ENCODE data around the gene POC1A. TPM values are rescaled to one million over a fixed set of nuclear protein-coding genes. Genes with fewer than 3 reads are reported as not detected.

The POC1A gene
- total RNA-seq, 1 experiment from 2014 or later: 29.0 TPM

DNA sequence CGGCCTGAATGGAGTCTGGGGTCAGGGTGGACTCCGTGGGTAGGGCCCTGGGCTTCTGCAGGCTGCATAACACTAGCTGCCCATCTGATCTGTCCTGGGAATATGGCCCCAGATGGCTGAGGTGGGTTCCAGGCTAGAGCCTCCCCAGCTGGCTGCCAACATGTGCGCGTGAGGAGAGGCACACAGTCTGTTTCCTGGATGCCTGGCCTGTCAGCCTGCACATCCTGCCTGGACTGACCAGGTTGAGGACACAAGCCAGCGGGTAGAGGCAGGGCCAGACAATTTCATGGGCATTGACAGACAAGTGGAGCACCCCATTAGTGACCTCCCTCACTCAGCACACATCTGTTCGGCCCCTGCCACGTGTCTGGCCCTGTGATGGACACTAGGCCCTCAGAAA lies 128.8 kb downstream of the POC1A start:
- Histone ChIP-seq H3K79me1 (ENCODE audit: insufficient read depth, low read depth, low read length, poor library complexity, severe bottlenecking) (no peaks in the 10 kb centered on the region), H3K79me2 (ENCODE audit: insufficient read depth, low read length) (no peaks in the 10 kb centered on the region), H4K91ac (ENCODE audit: insufficient read length, low read depth, low read length) (no peak overlapping the region), H2BK5ac (ENCODE audit: insufficient read length, low read length) (no peak overlapping the region), H4K20me1 (ENCODE audit: control insufficient read depth, insufficient read depth, insufficient read length) (peaks cover 5% of the 10 kb centered on the region), H3K4me2 (ENCODE audit: insufficient read depth, insufficient read length, low read length) (no peak overlapping the region), H3K4me1 (ENCODE audit: insufficient read depth, low read length) (peaks cover 4% of the 10 kb centered on the region; the same call in 1 of the 2 replicates), H3K23me2 (ENCODE audit: insufficient read length, low read depth, low read length, poor library complexity, severe bottlenecking) (no peaks in the 10 kb centered on the region), H3K9ac (ENCODE audit: extremely low read depth, insufficient read length, low read length) (no peak overlapping the region), H2BK20ac (ENCODE audit: low read depth, low read length, poor library complexity, severe bottlenecking) (no peak overlapping the region), H3K27ac (ENCODE audit: insufficient read length, low read depth, low read length) (no peak overlapping the region), H3K56ac (ENCODE audit: insufficient read length, low read depth, low read length) (no peak overlapping the region), H3K18ac (ENCODE audit: insufficient read length, low read depth, low read length) (no peak overlapping the region), H3T11ph (ENCODE audit: low read length) (no peak overlapping the region), H2AK5ac (ENCODE audit: insufficient read length, low read length) (no peak overlapping the region), H4K8ac (replicated peaks; ENCODE audit: insufficient read length, low read depth, low read length) (no peak overlapping the region), H2BK120ac (ENCODE audit: low read depth, low read length, poor library complexity, severe bottlenecking) (no peak overlapping the region), H2AFZ (ENCODE audit: low read length) (no peak overlapping the region), H3K27me3 (ENCODE audit: insufficient read depth, low read length) (no peaks in the 10 kb centered on the region), H2BK12ac (ENCODE audit: insufficient read length, low read depth, low read length) (no peak overlapping the region), H2BK15ac (ENCODE audit: low read depth, low read length) (no peak overlapping the region), H4K5ac (ENCODE audit: insufficient read length, low read depth, low read length) (no peak overlapping the region), H3K4ac (ENCODE audit: low read depth, low read length) (no peak overlapping the region), H3K23ac (ENCODE audit: insufficient read length, low read depth, low read length) (no peak overlapping the region), H3K9me3 (ENCODE audit: control insufficient read depth, low read depth, low read length) (no peaks in the 10 kb centered on the region), H3K14ac (ENCODE audit: insufficient read depth, low read length) (no peak overlapping the region)
- Mint-ChIP-seq H3K27me3 (ENCODE audit: low read depth) (peaks cover 2% of the 10 kb centered on the region), H3K9me3 (no peaks in the 10 kb centered on the region), H3K4me1 (peaks cover 11 to 20% of the 10 kb centered on the region in 2 experiments), H3K4me3 (no peak overlapping the region), H3K27ac (no peak overlapping the region; a peak in 1 of 7 replicates), H3K36me3 (ENCODE audit: insufficient read depth in 1 of 3, low read depth in 3 of 3) (no peaks in the 10 kb centered on the region)
- no peak for DNase-seq
- WGBS (ENCODE audit: extremely low coverage, insufficient read length, low lambda C conversion rate): no CpG with 5 or more reads among the region's 7 CpGs
- TF ChIP-seq, protein P1, sequence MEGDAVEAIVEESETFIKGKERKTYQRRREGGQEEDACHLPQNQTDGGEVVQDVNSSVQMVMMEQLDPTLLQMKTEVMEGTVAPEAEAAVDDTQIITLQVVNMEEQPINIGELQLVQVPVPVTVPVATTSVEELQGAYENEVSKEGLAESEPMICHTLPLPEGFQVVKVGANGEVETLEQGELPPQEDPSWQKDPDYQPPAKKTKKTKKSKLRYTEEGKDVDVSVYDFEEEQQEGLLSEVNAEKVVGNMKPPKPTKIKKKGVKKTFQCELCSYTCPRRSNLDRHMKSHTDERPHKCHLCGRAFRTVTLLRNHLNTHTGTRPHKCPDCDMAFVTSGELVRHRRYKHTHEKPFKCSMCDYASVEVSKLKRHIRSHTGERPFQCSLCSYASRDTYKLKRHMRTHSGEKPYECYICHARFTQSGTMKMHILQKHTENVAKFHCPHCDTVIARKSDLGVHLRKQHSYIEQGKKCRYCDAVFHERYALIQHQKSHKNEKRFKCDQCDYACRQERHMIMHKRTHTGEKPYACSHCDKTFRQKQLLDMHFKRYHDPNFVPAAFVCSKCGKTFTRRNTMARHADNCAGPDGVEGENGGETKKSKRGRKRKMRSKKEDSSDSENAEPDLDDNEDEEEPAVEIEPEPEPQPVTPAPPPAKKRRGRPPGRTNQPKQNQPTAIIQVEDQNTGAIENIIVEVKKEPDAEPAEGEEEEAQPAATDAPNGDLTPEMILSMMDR (conservative IDR thresholded peaks at IDR 0.05): no peak

Other genes starting within 250 kb of the POC1A start
- gene RRP9, start 212.5 kb downstream of the POC1A start, total RNA-seq (2021): 64.0 and 67.1 TPM in 2 replicates
- gene PARP3, start 212.1 kb downstream of the POC1A start, total RNA-seq (2021): 1.3 and 2.1 TPM in 2 replicates
- gene GPR62, start 199.0 kb downstream of the POC1A start, total RNA-seq (2021): 0.13 and 0.33 TPM in 2 replicates
- 20.9 and 24.6 TPM in 2 replicates for gene PCBP4, start 187.0 kb downstream of the POC1A start, total RNA-seq (2021)
- gene ABHD14B, start 180.4 kb downstream of the POC1A start, total RNA-seq (2021): 7.4 and 8.4 TPM in 2 replicates
- 3.0 and 3.1 TPM in 2 replicates for gene ABHD14A, start 179.4 kb downstream of the POC1A start, total RNA-seq (2021)
- 62.6 and 63.6 TPM in 2 replicates for gene ACY1, start 170.9 kb downstream of the POC1A start, total RNA-seq (2021)
- 1,592 and 1,656 TPM in 2 replicates for gene RPL29, start 158.5 kb downstream of the POC1A start, total RNA-seq (2021)
- 23.5 and 24.0 TPM in 2 replicates for gene DUSP7, start 97.9 kb downstream of the POC1A start, total RNA-seq (2021)
- gene ALAS1, start 43.7 kb upstream of the POC1A start, total RNA-seq (2021): 39.1 and 40.4 TPM in 2 replicates
- not detected in 2 replicates for gene TLR9, start 71.2 kb upstream of the POC1A start, total RNA-seq (2021)
- 44.8 and 50.9 TPM in 2 replicates for gene TWF2, start 84.7 kb upstream of the POC1A start, total RNA-seq (2021)
- 6.1 and 7.4 TPM in 2 replicates for gene PPM1M, start 91.3 kb upstream of the POC1A start, total RNA-seq (2021)
- gene WDR82, start 124.2 kb upstream of the POC1A start, total RNA-seq (2021): 83.1 and 84.3 TPM in 2 replicates
- gene GLYCTK, start 133.4 kb upstream of the POC1A start, total RNA-seq (2021): 8.4 and 8.8 TPM in 2 replicates
- 2.0 and 2.3 TPM in 2 replicates for gene DNAH1, start 161.9 kb upstream of the POC1A start, total RNA-seq (2021)

Measured in H9 (cell line).